Measurements from ENCODE around the gene TMEM171.

TMEM171 gene

GRCh38 chr5:73135429-73136054 is 15.2 kb downstream of the TMEM171 start:
- H3K4me3 ChIP-seq (ENCODE audit: low read depth, low read length), result no peak overlapping the region
- DNase-seq (ENCODE audit: low read depth), result no peak
- TF ChIP-seq CTCF (IDR thresholded peaks at IDR 0.05; ENCODE audit: insufficient read depth, low read depth, low read length, missing control alignments), result no peak

- no peak for DNase-seq (ENCODE audit: low read depth)
- no peak for TF ChIP-seq CTCF (IDR thresholded peaks at IDR 0.05; ENCODE audit: insufficient read depth, low read depth, low read length, missing control alignments)
- H3K4me3 ChIP-seq (ENCODE audit: low read depth, low read length), result no peak overlapping the region
These were observed 15.7 kb downstream of the TMEM171 start for GRCh38 chr5:73136055-73136562.

DNA sequence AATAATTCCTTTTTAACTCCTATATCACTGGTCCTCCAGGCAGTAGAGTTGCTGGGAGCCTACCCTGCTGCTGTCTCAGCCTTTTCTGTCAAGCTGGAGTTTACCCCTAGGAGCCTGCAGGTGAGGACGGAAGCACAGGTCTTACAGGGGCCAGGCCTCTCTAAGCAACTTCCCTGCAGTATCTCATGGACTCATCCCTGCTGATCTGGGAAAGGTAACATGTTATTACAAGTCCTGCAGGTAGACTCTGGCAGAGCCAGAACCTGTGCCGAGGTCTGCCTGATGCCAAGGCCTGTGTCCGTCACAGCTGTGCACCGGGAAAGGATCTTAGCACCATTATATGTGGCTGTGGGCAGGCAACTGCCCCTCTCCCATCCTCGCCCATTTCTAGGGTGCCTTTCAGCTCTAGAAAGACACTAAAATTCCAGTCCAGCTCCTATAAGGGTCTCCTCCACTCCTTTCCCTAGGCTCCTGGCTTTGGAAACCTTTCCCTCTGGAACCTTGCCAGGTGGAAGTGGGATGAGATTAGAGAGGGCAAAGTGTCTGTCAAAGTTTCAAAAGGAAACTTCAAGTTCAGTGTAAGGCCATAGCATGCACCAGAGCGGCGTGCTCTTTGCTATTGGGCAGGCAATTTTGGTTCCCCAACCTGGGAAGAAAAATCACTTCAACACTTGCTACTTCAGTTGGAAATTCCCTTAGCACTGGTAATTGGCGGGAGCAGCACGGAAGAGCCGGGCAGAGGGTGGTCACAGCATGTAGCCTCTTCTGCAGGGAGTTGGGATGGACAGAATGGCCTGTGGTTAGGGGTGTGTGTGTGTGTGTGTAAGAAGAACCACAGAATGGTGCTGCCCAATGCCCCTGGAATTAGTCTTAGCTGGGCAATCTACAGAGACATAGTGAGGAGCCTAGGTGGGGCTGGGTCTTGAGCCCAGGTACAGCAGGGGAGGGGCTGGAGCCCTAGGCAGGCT is 17.5 kb downstream of the TMEM171 start:
- TF ChIP-seq CTCF (IDR thresholded peaks at IDR 0.05; ENCODE audit: insufficient read depth, low read depth, low read length, missing control alignments), result no peak
- no peak overlapping the region for H3K4me3 ChIP-seq (ENCODE audit: low read depth, low read length)

DNA sequence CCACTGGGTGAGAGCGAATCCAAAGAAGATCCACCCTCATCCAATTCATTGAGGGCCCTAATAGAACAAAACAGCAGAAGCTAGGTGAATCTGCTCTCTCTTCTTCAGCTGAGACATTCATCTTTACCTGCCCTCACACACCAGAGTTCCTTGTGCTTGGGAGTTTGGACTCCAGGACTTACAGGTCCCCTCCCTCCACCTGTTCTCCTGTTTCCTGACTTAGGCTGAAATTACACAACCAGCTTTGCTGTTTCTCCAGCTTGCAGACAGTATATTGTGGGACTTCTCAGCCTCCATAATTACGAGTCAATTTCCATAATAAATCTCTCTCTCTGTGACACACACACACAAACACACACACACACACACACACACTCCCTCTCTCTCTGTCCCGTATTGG is 19.1 kb downstream of the TMEM171 start:
- no peak for TF ChIP-seq CTCF (IDR thresholded peaks at IDR 0.05; ENCODE audit: insufficient read depth, low read depth, low read length, missing control alignments)
- no peak overlapping the region for H3K4me3 ChIP-seq (ENCODE audit: low read depth, low read length)

More for the DNA sequence above, 17.5 kb downstream of the TMEM171 start:
- DNase-seq (ENCODE audit: low read depth), result no peak

DNA sequence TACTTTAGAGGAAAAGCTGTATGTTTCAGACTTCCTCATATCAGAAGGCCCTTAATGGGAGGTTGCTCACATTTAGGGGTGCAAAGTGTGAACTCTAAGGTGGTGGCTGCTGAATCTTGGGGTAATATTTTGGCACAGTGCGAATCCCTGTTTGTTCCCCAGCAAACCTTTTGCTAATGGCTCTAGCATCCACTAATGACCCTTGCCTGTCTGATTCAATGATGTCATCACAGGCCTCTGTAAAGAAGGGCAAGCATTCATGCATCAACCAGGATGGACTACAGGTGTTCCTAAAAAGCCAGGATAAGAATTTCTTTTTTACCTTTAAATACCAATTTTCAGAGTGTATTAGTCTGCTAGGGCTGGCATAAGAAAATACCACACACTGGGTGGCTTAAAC is 20.4 kb downstream of the TMEM171 start:
- no peak for DNase-seq (ENCODE audit: low read depth)
- no peak overlapping the region for H3K4me3 ChIP-seq (ENCODE audit: low read depth, low read length)
- TF ChIP-seq CTCF (IDR thresholded peaks at IDR 0.05; ENCODE audit: insufficient read depth, low read depth, low read length, missing control alignments), result no peak

More for the DNA sequence above, 19.1 kb downstream of the TMEM171 start:
- no peak for DNase-seq (ENCODE audit: low read depth)

- H3K4me3 ChIP-seq (ENCODE audit: low read depth, low read length), result no peak overlapping the region
- TF ChIP-seq CTCF (IDR thresholded peaks at IDR 0.05; ENCODE audit: insufficient read depth, low read depth, low read length, missing control alignments), result no peak
- DNase-seq (ENCODE audit: low read depth), result no peak
These were observed 21.7 kb downstream of the TMEM171 start for GRCh38 chr5:73142035-73142434.
